ENCODE measurements around the gene WLS. TPM values are rescaled to one million over a fixed set of nuclear protein-coding genes. Genes with fewer than 3 reads are reported as not detected.

Gene WLS
- total RNA-seq, 1 donor from 2014 or later: not detected

GRCh38 chr1:68145418-68146126, 86.8 kb downstream of the WLS start:
- no peak overlapping the region for H3K4me3 Mint-ChIP-seq (ENCODE audit: low read depth)
- H3K27me3 Mint-ChIP-seq (ENCODE audit: low read depth): no peaks in the 10 kb centered on the region
- no peaks in the 10 kb centered on the region for H3K36me3 Mint-ChIP-seq (ENCODE audit: low read depth)
- no peak for DNase-seq (ENCODE audit: low spot score)
- no peaks in the 10 kb centered on the region for H3K9me3 Mint-ChIP-seq
- intact Hi-C loops (cut with micrococcal nuclease): no loop called here
- H3K4me1 Mint-ChIP-seq (ENCODE audit: low read depth): no peaks in the 10 kb centered on the region
- H3K27ac Mint-ChIP-seq: no peak overlapping the region

- DNase-seq (ENCODE audit: low spot score): no peak
- Mint-ChIP-seq H3K4me3 (ENCODE audit: low read depth) (no peak overlapping the region), H3K4me1 (ENCODE audit: low read depth) (no peaks in the 10 kb centered on the region), H3K36me3 (ENCODE audit: low read depth) (no peaks in the 10 kb centered on the region), H3K9me3 (no peaks in the 10 kb centered on the region), H3K27ac (no peak overlapping the region), H3K27me3 (ENCODE audit: low read depth) (no peaks in the 10 kb centered on the region)
- intact Hi-C loops (cut with micrococcal nuclease): no loop called here
These were observed 87.5 kb downstream of the WLS start for GRCh38 chr1:68144856-68145255.

- intact Hi-C loops (cut with micrococcal nuclease): no loop called here
- Mint-ChIP-seq H3K4me1 (ENCODE audit: low read depth) (no peaks in the 10 kb centered on the region), H3K27me3 (ENCODE audit: low read depth) (peaks cover 2% of the 10 kb centered on the region), H3K4me3 (ENCODE audit: low read depth) (no peak overlapping the region), H3K27ac (no peak overlapping the region), H3K36me3 (ENCODE audit: low read depth) (no peaks in the 10 kb centered on the region), H3K9me3 (no peaks in the 10 kb centered on the region)
- DNase-seq (ENCODE audit: low spot score): no peak
These were observed 88.7 kb downstream of the WLS start for GRCh38 chr1:68143633-68144032.

GRCh38 chr1:68142461-68142860, 89.9 kb downstream of the WLS start:
- DNase-seq (ENCODE audit: low spot score): no peak
- Mint-ChIP-seq H3K9me3 (no peaks in the 10 kb centered on the region), H3K27ac (no peak overlapping the region), H3K4me3 (ENCODE audit: low read depth) (no peak overlapping the region), H3K4me1 (ENCODE audit: low read depth) (no peaks in the 10 kb centered on the region), H3K36me3 (ENCODE audit: low read depth) (no peaks in the 10 kb centered on the region), H3K27me3 (ENCODE audit: low read depth) (peaks cover 2% of the 10 kb centered on the region)
- intact Hi-C loops (cut with micrococcal nuclease): no loop called here

GRCh38 chr1:68142036-68142435, 90.3 kb downstream of the WLS start:
- H3K36me3 Mint-ChIP-seq (ENCODE audit: low read depth): no peaks in the 10 kb centered on the region
- intact Hi-C loops (cut with micrococcal nuclease): no loop called here
- H3K9me3 Mint-ChIP-seq: no peaks in the 10 kb centered on the region
- H3K4me3 Mint-ChIP-seq (ENCODE audit: low read depth): no peak overlapping the region
- peaks cover 2% of the 10 kb centered on the region for H3K27me3 Mint-ChIP-seq (ENCODE audit: low read depth)
- no peaks in the 10 kb centered on the region for H3K4me1 Mint-ChIP-seq (ENCODE audit: low read depth)
- no peak for DNase-seq (ENCODE audit: low spot score)
- no peak overlapping the region for H3K27ac Mint-ChIP-seq

GRCh38 chr1:68141071-68142021, 91.0 kb downstream of the WLS start:
- Mint-ChIP-seq H3K27ac (no peak overlapping the region), H3K9me3 (no peaks in the 10 kb centered on the region), H3K4me3 (ENCODE audit: low read depth) (no peak overlapping the region), H3K27me3 (ENCODE audit: low read depth) (peaks cover 2% of the 10 kb centered on the region), H3K36me3 (ENCODE audit: low read depth) (no peaks in the 10 kb centered on the region), H3K4me1 (ENCODE audit: low read depth) (no peaks in the 10 kb centered on the region)
- intact Hi-C loops (cut with micrococcal nuclease): no loop called here
- DNase-seq (ENCODE audit: low spot score): no peak

- intact Hi-C loops (cut with micrococcal nuclease): no loop called here
- Mint-ChIP-seq H3K4me3 (ENCODE audit: low read depth) (no peak overlapping the region), H3K27ac (no peak overlapping the region), H3K4me1 (ENCODE audit: low read depth) (no peaks in the 10 kb centered on the region), H3K36me3 (ENCODE audit: low read depth) (no peaks in the 10 kb centered on the region), H3K9me3 (no peaks in the 10 kb centered on the region), H3K27me3 (ENCODE audit: low read depth) (peaks cover 2% of the 10 kb centered on the region)
- no peak for DNase-seq (ENCODE audit: low spot score)
These were observed 91.8 kb downstream of the WLS start for GRCh38 chr1:68140536-68140935.

GRCh38 chr1:68136187-68136586, 96.1 kb downstream of the WLS start:
- Mint-ChIP-seq H3K4me3 (ENCODE audit: low read depth) (no peak overlapping the region), H3K4me1 (ENCODE audit: low read depth) (no peaks in the 10 kb centered on the region), H3K27me3 (ENCODE audit: low read depth) (peaks cover 2% of the 10 kb centered on the region), H3K27ac (no peak overlapping the region), H3K9me3 (no peaks in the 10 kb centered on the region), H3K36me3 (ENCODE audit: low read depth) (no peaks in the 10 kb centered on the region)
- intact Hi-C loops (cut with micrococcal nuclease): no loop called here
- no peak for DNase-seq (ENCODE audit: low spot score)

- Mint-ChIP-seq H3K4me3 (ENCODE audit: low read depth) (no peak overlapping the region), H3K36me3 (ENCODE audit: low read depth) (no peaks in the 10 kb centered on the region), H3K27me3 (ENCODE audit: low read depth) (no peaks in the 10 kb centered on the region), H3K4me1 (ENCODE audit: low read depth) (no peaks in the 10 kb centered on the region), H3K9me3 (no peaks in the 10 kb centered on the region), H3K27ac (no peak overlapping the region)
- DNase-seq (ENCODE audit: low spot score): no peak
- intact Hi-C loops (cut with micrococcal nuclease): no loop called here
These were observed 99.7 kb downstream of the WLS start for GRCh38 chr1:68132426-68133130.

- no peaks in the 10 kb centered on the region for H3K4me1 Mint-ChIP-seq (ENCODE audit: low read depth)
- intact Hi-C loops (cut with micrococcal nuclease): no loop called here
- no peak overlapping the region for H3K4me3 Mint-ChIP-seq (ENCODE audit: low read depth)
These were observed 101.1 kb downstream of the WLS start for GRCh38 chr1:68131261-68131660.

GRCh38 chr1:68129536-68130250, 102.6 kb downstream of the WLS start:
- no peak for DNase-seq (ENCODE audit: low spot score)
- Mint-ChIP-seq H3K4me1 (ENCODE audit: low read depth) (no peaks in the 10 kb centered on the region), H3K36me3 (ENCODE audit: low read depth) (no peaks in the 10 kb centered on the region), H3K27ac (no peak overlapping the region), H3K9me3 (no peaks in the 10 kb centered on the region), H3K4me3 (ENCODE audit: low read depth) (no peak overlapping the region), H3K27me3 (ENCODE audit: low read depth) (no peaks in the 10 kb centered on the region)
- intact Hi-C loops (cut with micrococcal nuclease): no loop called here

More at GRCh38 chr1:68131261-68131660, 101.1 kb downstream of the WLS start:
- DNase-seq (ENCODE audit: low spot score): no peak
- Mint-ChIP-seq H3K9me3 (no peaks in the 10 kb centered on the region), H3K27ac (no peak overlapping the region), H3K36me3 (ENCODE audit: low read depth) (no peaks in the 10 kb centered on the region), H3K27me3 (ENCODE audit: low read depth) (no peaks in the 10 kb centered on the region)

GRCh38 chr1:68128820-68129219, 103.5 kb downstream of the WLS start:
- Mint-ChIP-seq H3K4me1 (ENCODE audit: low read depth) (no peaks in the 10 kb centered on the region), H3K9me3 (no peaks in the 10 kb centered on the region), H3K36me3 (ENCODE audit: low read depth) (no peaks in the 10 kb centered on the region), H3K27ac (no peak overlapping the region), H3K4me3 (ENCODE audit: low read depth) (no peak overlapping the region), H3K27me3 (ENCODE audit: low read depth) (no peaks in the 10 kb centered on the region)
- intact Hi-C loops (cut with micrococcal nuclease): no loop called here
- no peak for DNase-seq (ENCODE audit: low spot score)

Measured in activated T-helper 2 cell treated with anti-CD3 and anti-CD28 coated beads, Interferon-gamma antibody, Interleukin-2, Interleukin-4, amounts not matched to agents 10 μg/mL and 5 μg/mL and 100 μg/mL, durations not matched to agents 14 hours and 24 hours and 36 hours (primary cell).